Measurements from ENCODE around the gene LAMTOR3.

The LAMTOR3 gene, protein sequence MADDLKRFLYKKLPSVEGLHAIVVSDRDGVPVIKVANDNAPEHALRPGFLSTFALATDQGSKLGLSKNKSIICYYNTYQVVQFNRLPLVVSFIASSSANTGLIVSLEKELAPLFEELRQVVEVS

DNA sequence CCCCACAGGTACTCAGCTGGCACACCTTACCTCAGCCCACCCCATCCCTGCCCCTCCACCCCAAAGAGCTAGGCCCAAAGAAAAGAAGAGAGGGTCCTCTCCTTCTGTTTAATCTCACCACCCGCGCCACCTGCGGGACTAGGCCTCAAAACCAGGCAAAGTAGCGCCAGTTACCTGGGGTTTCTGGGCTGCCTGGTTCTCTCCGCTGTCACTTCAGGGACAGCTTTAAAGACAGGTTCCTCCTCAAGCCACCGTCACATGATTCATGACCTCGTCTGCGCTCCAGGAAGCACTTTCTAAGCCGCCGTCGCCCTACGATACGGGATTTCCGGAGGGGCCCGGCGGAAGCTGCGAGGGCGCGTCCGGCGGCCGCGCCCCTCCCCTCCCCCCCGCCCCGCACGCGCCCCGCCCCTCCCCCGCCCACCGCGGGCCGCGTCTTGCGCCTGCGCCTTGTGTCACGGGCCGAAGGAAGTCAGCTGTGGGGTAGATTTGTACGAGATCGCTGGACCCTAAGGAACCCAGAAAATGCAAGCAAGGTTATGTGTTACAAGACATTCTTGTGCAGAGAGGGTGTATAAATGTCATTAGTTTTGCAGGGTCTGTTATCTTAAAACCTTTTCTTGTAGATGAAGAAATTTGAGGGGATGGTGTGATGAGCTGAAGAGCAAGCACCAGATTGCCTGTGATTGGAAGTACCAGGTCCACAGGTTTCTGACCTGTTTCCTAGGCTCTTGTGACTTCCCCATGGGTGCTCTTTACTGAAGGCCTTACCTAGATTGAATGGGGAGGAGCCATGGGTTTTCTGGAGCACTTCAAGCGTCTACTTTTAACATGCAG is at the start of gene LAMTOR3:
Gene LAMTOR3, minus strand, starts transcription at position 267 of the 837 bp plus-strand sequence. CDS start 464 bp downstream, outside the sequence.
- 0 out of 2 replicates have a peak, but pooled peaks cover 2% of the 10 kb centered on the region for H3F3A ChIP-seq (ENCODE audit: low read depth)
- peaks cover 12% of the 10 kb centered on the region for H4K20me1 ChIP-seq (ENCODE audit: insufficient read depth, low read length, poor library complexity, severe bottlenecking)
- H2AFZ ChIP-seq (ENCODE audit: low read length), result peak within 1 kb of the TSS; percentile 92
- no peaks in the 10 kb centered on the region for H3K9me3 ChIP-seq (ENCODE audit: insufficient read depth, low read depth, low read length)
- peak within 1 kb of the TSS; percentile 92 for H3K4me2 ChIP-seq (ENCODE audit: low read depth, low read length, poor library complexity, severe bottlenecking)
- TF ChIP-seq, protein P1, sequence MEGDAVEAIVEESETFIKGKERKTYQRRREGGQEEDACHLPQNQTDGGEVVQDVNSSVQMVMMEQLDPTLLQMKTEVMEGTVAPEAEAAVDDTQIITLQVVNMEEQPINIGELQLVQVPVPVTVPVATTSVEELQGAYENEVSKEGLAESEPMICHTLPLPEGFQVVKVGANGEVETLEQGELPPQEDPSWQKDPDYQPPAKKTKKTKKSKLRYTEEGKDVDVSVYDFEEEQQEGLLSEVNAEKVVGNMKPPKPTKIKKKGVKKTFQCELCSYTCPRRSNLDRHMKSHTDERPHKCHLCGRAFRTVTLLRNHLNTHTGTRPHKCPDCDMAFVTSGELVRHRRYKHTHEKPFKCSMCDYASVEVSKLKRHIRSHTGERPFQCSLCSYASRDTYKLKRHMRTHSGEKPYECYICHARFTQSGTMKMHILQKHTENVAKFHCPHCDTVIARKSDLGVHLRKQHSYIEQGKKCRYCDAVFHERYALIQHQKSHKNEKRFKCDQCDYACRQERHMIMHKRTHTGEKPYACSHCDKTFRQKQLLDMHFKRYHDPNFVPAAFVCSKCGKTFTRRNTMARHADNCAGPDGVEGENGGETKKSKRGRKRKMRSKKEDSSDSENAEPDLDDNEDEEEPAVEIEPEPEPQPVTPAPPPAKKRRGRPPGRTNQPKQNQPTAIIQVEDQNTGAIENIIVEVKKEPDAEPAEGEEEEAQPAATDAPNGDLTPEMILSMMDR (conservative IDR thresholded peaks at IDR 0.05; ENCODE audit: low read length), result no peak
- H3K9me2 ChIP-seq (replicated peaks; ENCODE audit: low read depth, low read length), result no peaks in the 10 kb centered on the region
- H3K27me3 ChIP-seq (ENCODE audit: insufficient read depth, low read length, poor library complexity, severe bottlenecking), result peaks cover 4% of the 10 kb centered on the region
- H3K9ac ChIP-seq (ENCODE audit: low read depth, low read length, poor library complexity, severe bottlenecking), result peak within 1 kb of the TSS; percentile 90
- H3K4me3 ChIP-seq (ENCODE audit: low read length, poor library complexity, severe bottlenecking), result peak within 1 kb of the TSS; percentile 100
- H3K4me1 ChIP-seq (ENCODE audit: insufficient read depth, low read length, poor library complexity, severe bottlenecking), result peaks cover 33% of the 10 kb centered on the region
- no peaks in the 10 kb centered on the region for H3K36me3 ChIP-seq (ENCODE audit: insufficient read depth, low read length)
- H3K79me2 ChIP-seq (ENCODE audit: insufficient read depth, low read length), result peaks cover 35% of the 10 kb centered on the region

DNA sequence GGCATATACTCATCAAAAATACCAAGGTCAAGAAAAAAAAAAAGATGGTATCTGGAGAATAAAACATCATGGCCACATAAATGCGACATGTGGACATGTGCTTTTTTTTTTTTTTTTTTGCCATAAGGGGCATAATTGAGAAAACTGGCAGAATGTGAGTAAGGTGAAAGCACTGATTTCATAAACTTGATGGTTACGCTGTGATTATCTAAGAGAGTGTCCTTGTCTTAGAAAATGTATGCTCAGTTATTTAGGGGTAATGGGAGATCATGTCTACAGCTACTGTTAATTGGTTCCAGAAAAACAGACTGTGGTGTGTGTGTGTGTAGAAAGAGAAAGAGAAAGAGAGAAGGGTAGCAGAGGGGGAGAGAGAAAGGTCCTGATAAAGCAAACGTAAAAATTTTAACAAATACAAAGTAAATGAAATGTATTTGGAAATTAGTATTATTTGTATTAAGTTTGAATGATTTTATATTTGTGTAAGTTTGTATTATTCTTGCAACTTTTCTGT is 44.1 kb upstream of the LAMTOR3 start:
- Histone ChIP-seq H3K4me3 (ENCODE audit: low read length, poor library complexity, severe bottlenecking) (no peak overlapping the region), H4K20me1 (ENCODE audit: insufficient read depth, low read length, poor library complexity, severe bottlenecking) (peaks cover 21% of the 10 kb centered on the region), H3K9ac (ENCODE audit: low read depth, low read length, poor library complexity, severe bottlenecking) (no peak overlapping the region), H3K9me2 (replicated peaks; ENCODE audit: low read depth, low read length) (no peaks in the 10 kb centered on the region), H2AFZ (ENCODE audit: low read length) (no peak overlapping the region), H3K4me2 (ENCODE audit: low read depth, low read length, poor library complexity, severe bottlenecking) (no peak overlapping the region), H3K79me2 (ENCODE audit: insufficient read depth, low read length) (peaks cover 44% of the 10 kb centered on the region), H3K9me3 (ENCODE audit: insufficient read depth, low read depth, low read length) (no peaks in the 10 kb centered on the region), H3K4me1 (ENCODE audit: insufficient read depth, low read length, poor library complexity, severe bottlenecking) (peaks cover 12% of the 10 kb centered on the region), H3F3A (ENCODE audit: low read depth) (no peaks in the 10 kb centered on the region), H3K27me3 (ENCODE audit: insufficient read depth, low read length, poor library complexity, severe bottlenecking) (no peaks in the 10 kb centered on the region), H3K36me3 (ENCODE audit: insufficient read depth, low read length) (no peaks in the 10 kb centered on the region)
- no peak for TF ChIP-seq EZH2phosphoT487 (IDR thresholded peaks at IDR 0.05; ENCODE audit: borderline replicate concordance)
- TF ChIP-seq, protein P1 (conservative IDR thresholded peaks at IDR 0.05; ENCODE audit: low read length), result no peak

DNA sequence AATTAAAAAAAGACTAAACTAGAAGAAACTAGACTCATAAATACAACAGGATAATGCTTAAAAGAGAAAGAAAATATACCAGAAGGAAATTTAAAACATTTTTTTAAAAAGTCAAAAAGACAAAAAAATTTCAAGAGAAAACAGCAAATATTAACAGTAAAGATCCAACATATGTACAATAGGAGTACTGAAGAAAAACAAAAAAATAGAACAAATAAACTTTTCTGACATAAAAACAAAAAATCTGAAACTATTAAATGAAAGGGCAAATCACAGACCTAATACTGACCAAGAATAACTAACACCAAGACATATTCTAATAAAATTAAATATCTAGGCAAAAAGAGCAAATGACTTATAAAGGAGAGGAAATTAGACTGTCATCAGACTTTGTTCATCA is 40.7 kb upstream of the LAMTOR3 start:
- no peaks in the 10 kb centered on the region for H4K20me1 ChIP-seq (ENCODE audit: insufficient read depth, low read length, poor library complexity, severe bottlenecking)
- TF ChIP-seq EZH2phosphoT487 (IDR thresholded peaks at IDR 0.05; ENCODE audit: borderline replicate concordance), result no peak
- TF ChIP-seq, protein P1 (conservative IDR thresholded peaks at IDR 0.05; ENCODE audit: low read length), result no peak
- no peak overlapping the region for H3K9ac ChIP-seq (ENCODE audit: low read depth, low read length, poor library complexity, severe bottlenecking)
- no peaks in the 10 kb centered on the region for H3K9me2 ChIP-seq (replicated peaks; ENCODE audit: low read depth, low read length)
- H3K79me2 ChIP-seq (ENCODE audit: insufficient read depth, low read length), result peaks cover 58% of the 10 kb centered on the region
- no peak overlapping the region for H3K4me2 ChIP-seq (ENCODE audit: low read depth, low read length, poor library complexity, severe bottlenecking)
- no peaks in the 10 kb centered on the region for H3K9me3 ChIP-seq (ENCODE audit: insufficient read depth, low read depth, low read length)
- H3K36me3 ChIP-seq (ENCODE audit: insufficient read depth, low read length), result peaks cover 4% of the 10 kb centered on the region; the same call in 1 of the 2 replicates
- no peaks in the 10 kb centered on the region for H3K4me1 ChIP-seq (ENCODE audit: insufficient read depth, low read length, poor library complexity, severe bottlenecking)
- H3F3A ChIP-seq (ENCODE audit: low read depth), result no peaks in the 10 kb centered on the region
- H3K4me3 ChIP-seq (ENCODE audit: low read length, poor library complexity, severe bottlenecking), result no peak overlapping the region
- no peak overlapping the region for H2AFZ ChIP-seq (ENCODE audit: low read length)
- no peaks in the 10 kb centered on the region for H3K27me3 ChIP-seq (ENCODE audit: insufficient read depth, low read length, poor library complexity, severe bottlenecking)
